ENCODE results near the gene TMPRSS11F. TPM values are rescaled to one million over a fixed set of nuclear protein-coding genes. Genes with fewer than 3 reads are reported as not detected.

TMPRSS11F gene
- total RNA-seq, 1 experiment from 2014 or later, result not detected

DNA sequence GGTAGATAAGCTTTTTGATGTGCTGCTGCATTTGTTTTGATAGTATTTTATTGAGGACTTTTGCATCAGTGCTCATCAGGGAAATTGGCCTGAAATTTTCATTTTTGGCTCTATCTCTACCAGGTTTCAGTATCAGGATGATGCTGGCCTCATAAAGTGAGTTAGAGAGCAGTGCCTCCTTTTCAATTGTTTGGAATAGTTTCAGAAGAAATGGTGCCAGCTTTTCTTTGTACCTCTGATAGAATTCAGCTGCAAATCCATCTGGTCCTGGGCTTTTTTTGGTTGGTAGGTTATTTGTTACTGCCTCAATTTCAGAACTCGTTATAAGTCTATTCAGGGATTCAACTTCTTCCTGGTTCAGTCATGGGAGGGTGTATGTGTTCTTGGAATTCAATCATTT, 15.6 kb upstream of the TMPRSS11F start:
- CTCF ChIA-PET, result no interaction called here

DNA sequence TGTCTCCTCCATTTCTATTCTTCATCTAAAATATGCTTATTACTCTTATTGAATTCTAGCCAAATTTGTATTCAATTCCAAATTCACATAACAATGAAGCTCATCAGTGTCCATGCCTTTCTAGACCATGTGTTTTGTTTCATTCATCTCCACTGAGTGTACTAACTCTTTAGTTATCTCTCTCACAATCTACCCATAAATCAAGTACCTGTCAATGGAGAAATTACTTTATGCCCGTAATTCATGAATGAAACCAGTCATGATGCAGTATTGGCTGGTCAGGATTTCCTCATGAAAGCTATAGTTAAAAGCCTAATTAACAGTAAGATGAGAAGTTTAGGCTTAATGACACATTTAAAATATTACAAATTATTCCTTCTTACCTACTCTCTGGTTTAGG, 12.2 kb upstream of the TMPRSS11F start:
- H3K9me2 ChIP-seq (ENCODE audit: insufficient read depth), result no peaks in the 10 kb centered on the region
- H3K36me3 ChIP-seq (ENCODE audit: low read depth), result no peaks in the 10 kb centered on the region
- no peaks in the 10 kb centered on the region for H3K27me3 ChIP-seq (ENCODE audit: insufficient read depth, low read depth)
- no peaks in the 10 kb centered on the region for H3K4me1 ChIP-seq (replicated peaks; ENCODE audit: insufficient read depth)
- no peak overlapping the region for H3K27ac ChIP-seq
- DNase-seq, result no peak
- CTCF ChIA-PET, result no interaction called here
- no peaks in the 10 kb centered on the region for H3K9me3 ChIP-seq (ENCODE audit: insufficient read depth, low read depth)
- no peaks in the 10 kb centered on the region for H3K79me2 ChIP-seq (ENCODE audit: low read depth)
- no peak for TF ChIP-seq EZH2 (IDR thresholded peaks at IDR 0.05; ENCODE audit: low read depth)
- TF ChIP-seq, protein P1, sequence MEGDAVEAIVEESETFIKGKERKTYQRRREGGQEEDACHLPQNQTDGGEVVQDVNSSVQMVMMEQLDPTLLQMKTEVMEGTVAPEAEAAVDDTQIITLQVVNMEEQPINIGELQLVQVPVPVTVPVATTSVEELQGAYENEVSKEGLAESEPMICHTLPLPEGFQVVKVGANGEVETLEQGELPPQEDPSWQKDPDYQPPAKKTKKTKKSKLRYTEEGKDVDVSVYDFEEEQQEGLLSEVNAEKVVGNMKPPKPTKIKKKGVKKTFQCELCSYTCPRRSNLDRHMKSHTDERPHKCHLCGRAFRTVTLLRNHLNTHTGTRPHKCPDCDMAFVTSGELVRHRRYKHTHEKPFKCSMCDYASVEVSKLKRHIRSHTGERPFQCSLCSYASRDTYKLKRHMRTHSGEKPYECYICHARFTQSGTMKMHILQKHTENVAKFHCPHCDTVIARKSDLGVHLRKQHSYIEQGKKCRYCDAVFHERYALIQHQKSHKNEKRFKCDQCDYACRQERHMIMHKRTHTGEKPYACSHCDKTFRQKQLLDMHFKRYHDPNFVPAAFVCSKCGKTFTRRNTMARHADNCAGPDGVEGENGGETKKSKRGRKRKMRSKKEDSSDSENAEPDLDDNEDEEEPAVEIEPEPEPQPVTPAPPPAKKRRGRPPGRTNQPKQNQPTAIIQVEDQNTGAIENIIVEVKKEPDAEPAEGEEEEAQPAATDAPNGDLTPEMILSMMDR (conservative IDR thresholded peaks at IDR 0.05), result no peak
- H2AFZ ChIP-seq, result no peak overlapping the region
- H4K20me1 ChIP-seq (ENCODE audit: insufficient read depth), result no peaks in the 10 kb centered on the region
- no peak overlapping the region for H3K4me3 ChIP-seq
- no peak overlapping the region for H3K4me2 ChIP-seq
- intact Hi-C loops (cut with micrococcal nuclease; ENCODE audit: unreplicated experiment), result no loop called here
- POLR2A ChIA-PET (ENCODE audit: unreplicated experiment), result no interaction called here
- BruUV-seq (replicated peaks), result no TSS peak
- no peaks in the 10 kb centered on the region for H3F3A ChIP-seq (ENCODE audit: insufficient read depth, low read depth)

More for the DNA sequence above, 15.6 kb upstream of the TMPRSS11F start:
- H3K36me3 ChIP-seq (ENCODE audit: low read depth), result no peaks in the 10 kb centered on the region
- H3K4me3 ChIP-seq, result no peak overlapping the region
- H3K4me1 ChIP-seq (replicated peaks; ENCODE audit: insufficient read depth), result no peaks in the 10 kb centered on the region
- DNase-seq, result no peak
- H3K9me3 ChIP-seq (ENCODE audit: insufficient read depth, low read depth), result no peaks in the 10 kb centered on the region
- H3K27me3 ChIP-seq (ENCODE audit: insufficient read depth, low read depth), result no peaks in the 10 kb centered on the region
- H3K4me2 ChIP-seq, result no peak overlapping the region
- no peaks in the 10 kb centered on the region for H3K79me2 ChIP-seq (ENCODE audit: low read depth)
- BruUV-seq (replicated peaks), result no TSS peak
- H3K9me2 ChIP-seq (ENCODE audit: insufficient read depth), result no peaks in the 10 kb centered on the region
- no peak overlapping the region for H2AFZ ChIP-seq
- TF ChIP-seq EZH2 (IDR thresholded peaks at IDR 0.05; ENCODE audit: low read depth), result no peak
- TF ChIP-seq, protein P1 (conservative IDR thresholded peaks at IDR 0.05), result no peak
- no peaks in the 10 kb centered on the region for H4K20me1 ChIP-seq (ENCODE audit: insufficient read depth)
- no peaks in the 10 kb centered on the region for H3F3A ChIP-seq (ENCODE audit: insufficient read depth, low read depth)
- intact Hi-C loops (cut with micrococcal nuclease; ENCODE audit: unreplicated experiment), result no loop called here
- POLR2A ChIA-PET (ENCODE audit: unreplicated experiment), result no interaction called here
- H3K27ac ChIP-seq, result no peak overlapping the region

DNA sequence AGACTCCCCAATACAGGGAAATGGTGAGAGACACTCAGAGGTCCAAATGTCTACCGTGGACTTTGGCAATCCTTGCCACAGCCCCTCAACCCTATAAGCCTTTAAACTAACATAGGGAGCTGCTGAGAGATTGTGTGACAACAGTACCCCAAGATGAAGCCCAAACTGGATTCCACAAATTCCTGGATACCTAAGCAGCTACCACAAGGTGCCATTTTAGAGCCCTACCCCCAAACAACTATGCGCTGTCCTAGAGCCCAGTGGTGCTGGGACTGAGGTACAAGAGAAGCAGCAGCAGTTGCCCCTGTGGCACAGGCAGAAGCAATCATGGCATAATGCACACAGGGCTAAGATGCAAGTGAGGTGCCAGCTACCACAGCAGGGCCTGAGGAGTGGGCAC, 2.7 kb upstream of the TMPRSS11F start:
- no peak for TF ChIP-seq EZH2 (IDR thresholded peaks at IDR 0.05; ENCODE audit: low read depth)
- H3K4me1 ChIP-seq (replicated peaks; ENCODE audit: insufficient read depth), result peaks cover 11% of the 10 kb centered on the region
- H3K9me3 ChIP-seq (ENCODE audit: insufficient read depth, low read depth), result no peaks in the 10 kb centered on the region
- no peak overlapping the region for H3K4me3 ChIP-seq
- no peak overlapping the region for H3K4me2 ChIP-seq
- POLR2A ChIA-PET (ENCODE audit: unreplicated experiment), result no interaction called here
- intact Hi-C loops (cut with micrococcal nuclease; ENCODE audit: unreplicated experiment), result no loop called here
- H2AFZ ChIP-seq, result no peak overlapping the region
- CTCF ChIA-PET, result no interaction called here
- H3K27ac ChIP-seq, result no peak overlapping the region
- BruUV-seq (replicated peaks), result no TSS peak
- no peaks in the 10 kb centered on the region for H4K20me1 ChIP-seq (ENCODE audit: insufficient read depth)
- H3K79me2 ChIP-seq (ENCODE audit: low read depth), result no peaks in the 10 kb centered on the region
- no peaks in the 10 kb centered on the region for H3K9me2 ChIP-seq (ENCODE audit: insufficient read depth)
- no peaks in the 10 kb centered on the region for H3K27me3 ChIP-seq (ENCODE audit: insufficient read depth, low read depth)
- no peaks in the 10 kb centered on the region for H3K36me3 ChIP-seq (ENCODE audit: low read depth)
- DNase-seq, result no peak
- peaks cover 8% of the 10 kb centered on the region; the same call in 1 of the 2 replicates for H3F3A ChIP-seq (ENCODE audit: insufficient read depth, low read depth)

DNA sequence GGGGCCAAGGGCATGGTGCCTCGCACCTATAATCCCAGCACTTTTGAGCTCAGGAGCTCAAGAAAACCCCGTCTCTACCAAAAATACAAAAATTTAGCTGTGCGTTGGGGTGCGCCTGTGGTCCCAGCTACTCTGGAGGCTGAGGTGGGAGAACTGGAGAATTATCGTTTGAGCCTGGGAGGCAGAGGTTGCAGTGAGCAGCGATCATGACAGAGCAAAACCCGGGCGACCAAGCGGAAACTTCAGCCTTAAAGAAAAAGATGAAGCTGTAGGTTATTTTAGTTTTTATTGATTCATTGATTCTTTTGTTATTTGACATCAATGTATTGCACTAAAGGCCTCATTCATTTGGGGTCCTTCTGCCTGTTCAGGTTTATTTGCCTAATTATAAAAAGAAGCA, 5.4 kb downstream of the TMPRSS11F start:
- H3K4me2 ChIP-seq, result 0 out of 2 replicates have a peak overlapping the region, but pooled peaks have one; percentile 6
- no peaks in the 10 kb centered on the region for H3K27me3 ChIP-seq (ENCODE audit: insufficient read depth, low read depth)
- BruUV-seq (replicated peaks), result no TSS peak
- H3K27ac ChIP-seq, result no peak overlapping the region
- no peaks in the 10 kb centered on the region; the same call in 1 of the 2 replicates for H3K4me1 ChIP-seq (replicated peaks; ENCODE audit: insufficient read depth)
- no peaks in the 10 kb centered on the region for H3K79me2 ChIP-seq (ENCODE audit: low read depth)
- no peaks in the 10 kb centered on the region for H4K20me1 ChIP-seq (ENCODE audit: insufficient read depth)
- no peaks in the 10 kb centered on the region for H3K9me2 ChIP-seq (ENCODE audit: insufficient read depth)
- ChIA-PET POLR2A (ENCODE audit: unreplicated experiment) (no interaction called here), CTCF (no interaction called here)
- no peak for TF ChIP-seq EZH2 (IDR thresholded peaks at IDR 0.05; ENCODE audit: low read depth)
- intact Hi-C loops (cut with micrococcal nuclease; ENCODE audit: unreplicated experiment), result no loop called here
- H2AFZ ChIP-seq, result no peak overlapping the region
- H3F3A ChIP-seq (ENCODE audit: insufficient read depth, low read depth), result no peaks in the 10 kb centered on the region
- H3K4me3 ChIP-seq, result no peak overlapping the region
- no peaks in the 10 kb centered on the region for H3K36me3 ChIP-seq (ENCODE audit: low read depth)
- H3K9me3 ChIP-seq (ENCODE audit: insufficient read depth, low read depth), result no peaks in the 10 kb centered on the region
- DNase-seq, result no peak
